Measurements from ENCODE around the gene MYCBP.
A peak's percentile ranks its signal among the peaks of the same experiment; 100 is the strongest.

The MYCBP gene

GRCh38 chr1:38896169-38896568 lies 23.0 kb upstream of the MYCBP start:
- no peak overlapping the region for H3K9ac ChIP-seq (ENCODE audit: low read length in 2 of 2)
- H3K27me3 ChIP-seq (ENCODE audit: control insufficient read depth in 1 of 2, insufficient read depth in 2 of 2, low read length in 2 of 2): no peaks in the 10 kb centered on the region
- no peaks in the 10 kb centered on the region for H3K36me3 ChIP-seq (ENCODE audit: control insufficient read depth in 2 of 2, insufficient read depth in 2 of 2, low read length in 2 of 2)
- no peaks in the 10 kb centered on the region for H3K4me1 ChIP-seq (ENCODE audit: control insufficient read depth, insufficient read depth, low read length)
- H3K27ac ChIP-seq (ENCODE audit: low read length): no peak overlapping the region
- no peaks in the 10 kb centered on the region for H3K9me3 ChIP-seq (ENCODE audit: control insufficient read depth in 2 of 2, low read length in 2 of 2)
- no peak overlapping the region for H3K4me3 ChIP-seq (ENCODE audit: low read length in 2 of 2)

DNA sequence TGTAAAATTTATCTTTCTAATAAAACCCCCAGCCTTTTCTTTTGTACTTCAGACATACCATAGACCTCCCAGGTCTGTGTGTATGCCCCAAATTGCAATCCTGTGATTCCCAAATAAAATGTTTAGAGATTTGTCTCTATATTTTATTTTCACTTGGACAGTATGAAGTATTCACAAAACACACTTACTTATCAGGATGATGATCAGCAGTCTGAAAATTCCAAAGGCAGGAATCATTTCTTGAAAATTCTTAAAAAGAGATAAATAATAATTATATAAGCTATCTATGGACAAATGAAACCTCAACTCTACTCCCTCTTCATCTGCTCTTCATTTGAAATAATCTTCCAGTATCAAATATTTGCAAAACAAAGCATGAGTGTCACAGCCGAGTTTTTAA lies 19.8 kb upstream of the MYCBP start:
- Histone ChIP-seq H3K27ac (ENCODE audit: low read length) (no peak overlapping the region), H3K36me3 (ENCODE audit: control insufficient read depth in 2 of 2, insufficient read depth in 2 of 2, low read length in 2 of 2) (peaks cover 0 to 4% of the 10 kb centered on the region in 2 donors), H3K9ac (ENCODE audit: low read length in 2 of 2) (no peak overlapping the region), H3K27me3 (ENCODE audit: control insufficient read depth in 1 of 2, insufficient read depth in 2 of 2, low read length in 2 of 2) (no peaks in the 10 kb centered on the region), H3K9me3 (ENCODE audit: control insufficient read depth in 2 of 2, low read length in 2 of 2) (no peaks in the 10 kb centered on the region), H3K4me1 (ENCODE audit: control insufficient read depth, insufficient read depth, low read length) (no peaks in the 10 kb centered on the region), H3K4me3 (ENCODE audit: low read length in 2 of 2) (no peak overlapping the region)

GRCh38 chr1:38891753-38892152 lies 18.6 kb upstream of the MYCBP start:
- no peaks in the 10 kb centered on the region for H3K9me3 ChIP-seq (ENCODE audit: control insufficient read depth in 2 of 2, low read length in 2 of 2)
- no peak overlapping the region for H3K27ac ChIP-seq (ENCODE audit: low read length)
- H3K36me3 ChIP-seq (ENCODE audit: control insufficient read depth in 2 of 2, insufficient read depth in 2 of 2, low read length in 2 of 2): peaks cover 0 to 4% of the 10 kb centered on the region in 2 donors
- H3K9ac ChIP-seq (ENCODE audit: low read length in 2 of 2): no peak overlapping the region
- no peak overlapping the region for H3K4me3 ChIP-seq (ENCODE audit: low read length in 2 of 2)
- H3K27me3 ChIP-seq (ENCODE audit: control insufficient read depth in 1 of 2, insufficient read depth in 2 of 2, low read length in 2 of 2): no peaks in the 10 kb centered on the region
- H3K4me1 ChIP-seq (ENCODE audit: control insufficient read depth, insufficient read depth, low read length): no peaks in the 10 kb centered on the region

DNA sequence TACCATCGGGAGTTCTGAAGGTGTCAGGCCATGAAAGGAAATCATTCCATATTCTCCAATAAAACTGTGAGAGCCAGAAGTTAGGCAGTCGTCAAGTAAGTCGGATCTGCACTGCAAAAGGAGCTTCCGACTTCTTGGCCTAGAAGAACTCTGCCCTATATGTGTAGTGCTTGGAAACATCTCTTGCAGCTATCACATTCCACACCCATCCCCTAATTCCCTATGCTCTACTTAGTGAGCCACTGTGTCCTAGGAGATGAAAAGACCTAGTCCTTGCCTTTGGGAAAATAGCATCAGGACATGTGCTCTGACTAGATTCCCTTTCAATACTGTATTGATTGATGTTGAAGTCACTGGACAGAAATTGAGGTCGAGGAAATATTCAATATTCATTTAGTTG lies 16.4 kb upstream of the MYCBP start:
- Histone ChIP-seq H3K4me3 (ENCODE audit: low read length in 2 of 2) (no peak overlapping the region), H3K27me3 (ENCODE audit: control insufficient read depth in 1 of 2, insufficient read depth in 2 of 2, low read length in 2 of 2) (no peaks in the 10 kb centered on the region), H3K9ac (ENCODE audit: low read length in 2 of 2) (no peak overlapping the region), H3K4me1 (ENCODE audit: control insufficient read depth, insufficient read depth, low read length) (no peaks in the 10 kb centered on the region), H3K27ac (ENCODE audit: low read length) (no peak overlapping the region), H3K36me3 (ENCODE audit: control insufficient read depth in 2 of 2, insufficient read depth in 2 of 2, low read length in 2 of 2) (peaks cover 0 to 4% of the 10 kb centered on the region in 2 donors), H3K9me3 (ENCODE audit: control insufficient read depth in 2 of 2, low read length in 2 of 2) (no peaks in the 10 kb centered on the region)

- Histone ChIP-seq H3K36me3 (ENCODE audit: control insufficient read depth in 2 of 2, insufficient read depth in 2 of 2, low read length in 2 of 2) (peaks cover 0 to 4% of the 10 kb centered on the region in 2 donors), H3K9me3 (ENCODE audit: control insufficient read depth in 2 of 2, low read length in 2 of 2) (no peaks in the 10 kb centered on the region), H3K27ac (ENCODE audit: low read length) (no peak overlapping the region), H3K4me1 (ENCODE audit: control insufficient read depth, insufficient read depth, low read length) (no peaks in the 10 kb centered on the region), H3K27me3 (ENCODE audit: control insufficient read depth in 1 of 2, insufficient read depth in 2 of 2, low read length in 2 of 2) (no peaks in the 10 kb centered on the region), H3K4me3 (ENCODE audit: low read length in 2 of 2) (no peak overlapping the region), H3K9ac (ENCODE audit: low read length in 2 of 2) (no peak overlapping the region)
Measured at GRCh38 chr1:38888423-38889333, 15.5 kb upstream of the MYCBP start.

GRCh38 chr1:38885092-38885491 lies 11.9 kb upstream of the MYCBP start:
- Histone ChIP-seq H3K9me3 (ENCODE audit: control insufficient read depth in 2 of 2, low read length in 2 of 2) (no peaks in the 10 kb centered on the region), H3K9ac (ENCODE audit: low read length in 2 of 2) (no peak overlapping the region), H3K36me3 (ENCODE audit: control insufficient read depth in 2 of 2, insufficient read depth in 2 of 2, low read length in 2 of 2) (peaks cover 0 to 4% of the 10 kb centered on the region in 2 donors), H3K27me3 (ENCODE audit: control insufficient read depth in 1 of 2, insufficient read depth in 2 of 2, low read length in 2 of 2) (no peaks in the 10 kb centered on the region), H3K4me1 (ENCODE audit: control insufficient read depth, insufficient read depth, low read length) (no peaks in the 10 kb centered on the region), H3K27ac (ENCODE audit: low read length) (no peak overlapping the region), H3K4me3 (ENCODE audit: low read length in 2 of 2) (no peak overlapping the region)

DNA sequence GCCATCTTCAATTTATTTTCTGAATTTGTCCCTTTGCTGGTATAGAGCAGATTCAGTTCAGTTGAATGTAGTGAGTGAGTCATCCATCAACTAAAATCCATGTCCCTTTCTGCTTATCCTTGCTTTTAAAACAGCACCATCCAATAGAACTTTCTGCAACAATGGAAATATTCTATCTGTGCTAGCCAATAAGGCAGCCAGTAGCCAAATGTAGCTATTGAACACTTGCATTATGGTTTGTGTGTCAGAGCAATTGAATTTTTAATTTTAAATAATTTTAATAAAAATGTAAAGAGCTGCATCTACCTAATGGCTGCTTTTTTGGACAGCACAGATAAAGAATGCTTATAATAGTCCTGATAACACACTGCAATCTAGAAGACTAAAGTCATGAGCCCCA lies 8.3 kb upstream of the MYCBP start, which contains the start of gene GJA9:
TSS of gene GJA9 (minus strand) at position 101 of the 400 bp plus-strand sequence. CDS start 5,489 bp downstream, outside the sequence.
- no peaks in the 10 kb centered on the region for H3K36me3 ChIP-seq (ENCODE audit: control insufficient read depth in 2 of 2, insufficient read depth in 2 of 2, low read length in 2 of 2)
- H3K4me3 ChIP-seq (ENCODE audit: low read length in 2 of 2): no peak within 1 kb of the TSS
- no peaks in the 10 kb centered on the region for H3K9me3 ChIP-seq (ENCODE audit: control insufficient read depth in 2 of 2, low read length in 2 of 2)
- H3K27ac ChIP-seq (ENCODE audit: low read length): no peak within 1 kb of the TSS
- H3K4me1 ChIP-seq (ENCODE audit: control insufficient read depth, insufficient read depth, low read length): no peaks in the 10 kb centered on the region
- H3K27me3 ChIP-seq (ENCODE audit: control insufficient read depth in 1 of 2, insufficient read depth in 2 of 2, low read length in 2 of 2): no peaks in the 10 kb centered on the region
- H3K9ac ChIP-seq (ENCODE audit: low read length in 2 of 2): no peak within 1 kb of the TSS

DNA sequence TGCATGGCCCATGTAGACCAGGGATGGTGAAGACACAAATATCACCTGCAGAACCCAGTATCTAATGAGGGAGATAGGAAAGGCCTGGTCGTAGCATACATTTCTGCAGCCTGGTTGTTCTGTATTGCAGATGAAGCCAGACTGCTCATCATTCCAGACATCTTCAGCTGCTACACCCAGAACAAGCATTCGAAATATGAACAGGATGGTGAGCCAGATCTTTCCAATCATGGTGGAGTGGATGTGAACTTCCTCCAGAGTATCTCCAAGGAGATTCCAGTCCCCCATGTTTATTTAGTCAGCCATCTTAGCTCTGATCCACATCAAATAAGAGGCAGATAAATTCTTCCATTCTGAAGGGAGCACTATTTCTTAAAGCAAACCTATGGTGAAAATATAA lies 2.7 kb upstream of the MYCBP start:
- Histone ChIP-seq H3K36me3 (ENCODE audit: control insufficient read depth in 2 of 2, insufficient read depth in 2 of 2, low read length in 2 of 2) (no peaks in the 10 kb centered on the region), H3K27ac (ENCODE audit: low read length) (no peak overlapping the region), H3K27me3 (ENCODE audit: control insufficient read depth in 1 of 2, insufficient read depth in 2 of 2, low read length in 2 of 2) (no peaks in the 10 kb centered on the region), H3K4me1 (ENCODE audit: control insufficient read depth, insufficient read depth, low read length) (peaks cover 10% of the 10 kb centered on the region), H3K9me3 (ENCODE audit: control insufficient read depth in 2 of 2, low read length in 2 of 2) (no peaks in the 10 kb centered on the region), H3K9ac (ENCODE audit: low read length in 2 of 2) (no peak overlapping the region), H3K4me3 (ENCODE audit: low read length in 2 of 2) (no peak overlapping the region)

DNA sequence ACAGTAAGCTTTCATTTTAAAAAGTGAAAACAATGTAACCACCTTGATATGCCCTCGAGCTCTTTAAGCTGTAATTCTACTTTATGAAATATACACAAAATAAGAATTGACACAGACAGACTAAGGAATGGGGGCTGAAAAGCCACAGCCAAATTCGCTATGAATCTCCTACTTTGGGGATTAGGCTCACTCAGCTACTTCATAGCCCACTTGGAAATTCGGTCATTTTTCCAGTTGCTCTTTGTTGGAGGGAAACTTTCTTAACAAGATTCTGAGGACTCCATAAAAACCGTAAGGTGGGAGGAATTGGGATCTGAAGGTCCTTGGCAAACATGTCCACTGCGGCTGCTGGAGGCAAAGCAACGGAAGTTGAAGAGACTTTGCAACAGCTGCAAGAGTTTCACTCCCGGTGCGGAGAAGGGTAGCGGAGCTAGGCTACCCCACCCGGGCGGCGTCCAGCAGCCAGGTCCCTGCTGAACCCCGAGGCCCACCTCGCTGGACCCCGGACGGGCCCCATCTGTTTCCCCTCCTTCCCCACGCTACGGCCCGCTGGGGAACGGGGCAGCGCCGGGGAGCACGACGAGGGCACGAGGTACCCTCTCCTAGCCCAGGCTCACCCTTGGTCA lies 634 bp downstream of the MYCBP start:
- Histone ChIP-seq H3K4me1 (ENCODE audit: control insufficient read depth, insufficient read depth, low read length) (peaks cover 10% of the 10 kb centered on the region), H3K27ac (ENCODE audit: low read length) (no peak overlapping the region), H3K9ac (ENCODE audit: low read length in 2 of 2) (peak overlapping the region; percentile 71 to 72), H3K27me3 (ENCODE audit: control insufficient read depth in 1 of 2, insufficient read depth in 2 of 2, low read length in 2 of 2) (no peaks in the 10 kb centered on the region), H3K9me3 (ENCODE audit: control insufficient read depth in 2 of 2, low read length in 2 of 2) (no peaks in the 10 kb centered on the region), H3K4me3 (ENCODE audit: low read length in 2 of 2) (peak overlapping the region; percentile 93 to 99), H3K36me3 (ENCODE audit: control insufficient read depth in 2 of 2, insufficient read depth in 2 of 2, low read length in 2 of 2) (peaks cover 0 to 4% of the 10 kb centered on the region in 2 donors)

GRCh38 chr1:38870996-38871395 lies 2.2 kb downstream of the MYCBP start:
- no peak overlapping the region for H3K4me3 ChIP-seq (ENCODE audit: low read length in 2 of 2)
- no peak overlapping the region for H3K27ac ChIP-seq (ENCODE audit: low read length)
- no peaks in the 10 kb centered on the region for H3K9me3 ChIP-seq (ENCODE audit: control insufficient read depth in 2 of 2, low read length in 2 of 2)
- no peak overlapping the region for H3K9ac ChIP-seq (ENCODE audit: low read length in 2 of 2)
- H3K36me3 ChIP-seq (ENCODE audit: control insufficient read depth in 2 of 2, insufficient read depth in 2 of 2, low read length in 2 of 2): peaks cover 0 to 5% of the 10 kb centered on the region in 2 donors
- peaks cover 10% of the 10 kb centered on the region for H3K4me1 ChIP-seq (ENCODE audit: control insufficient read depth, insufficient read depth, low read length)
- no peaks in the 10 kb centered on the region for H3K27me3 ChIP-seq (ENCODE audit: control insufficient read depth in 1 of 2, insufficient read depth in 2 of 2, low read length in 2 of 2)

- no peaks in the 10 kb centered on the region for H3K4me1 ChIP-seq (ENCODE audit: control insufficient read depth, insufficient read depth, low read length)
- no peaks in the 10 kb centered on the region for H3K27me3 ChIP-seq (ENCODE audit: control insufficient read depth in 1 of 2, insufficient read depth in 2 of 2, low read length in 2 of 2)
- H3K36me3 ChIP-seq (ENCODE audit: control insufficient read depth in 2 of 2, insufficient read depth in 2 of 2, low read length in 2 of 2): peaks cover 5% of the 10 kb centered on the region in 2 donors
- no peaks in the 10 kb centered on the region for H3K9me3 ChIP-seq (ENCODE audit: control insufficient read depth in 2 of 2, low read length in 2 of 2)
- no peak overlapping the region for H3K4me3 ChIP-seq (ENCODE audit: low read length in 2 of 2)
- no peak overlapping the region for H3K27ac ChIP-seq (ENCODE audit: low read length)
- H3K9ac ChIP-seq (ENCODE audit: low read length in 2 of 2): no peak overlapping the region
Measured at GRCh38 chr1:38867208-38867607, 5.9 kb downstream of the MYCBP start.

All from stomach smooth muscle (tissue), 2 donors.